Measurements from ENCODE around the gene CCDC142.
"Not testable (repeated sequence)": the region's sequence is repeated elsewhere in the genome, so short reads cannot be mapped to it uniquely, and the experiment has no call there.

The CCDC142 gene

DNA sequence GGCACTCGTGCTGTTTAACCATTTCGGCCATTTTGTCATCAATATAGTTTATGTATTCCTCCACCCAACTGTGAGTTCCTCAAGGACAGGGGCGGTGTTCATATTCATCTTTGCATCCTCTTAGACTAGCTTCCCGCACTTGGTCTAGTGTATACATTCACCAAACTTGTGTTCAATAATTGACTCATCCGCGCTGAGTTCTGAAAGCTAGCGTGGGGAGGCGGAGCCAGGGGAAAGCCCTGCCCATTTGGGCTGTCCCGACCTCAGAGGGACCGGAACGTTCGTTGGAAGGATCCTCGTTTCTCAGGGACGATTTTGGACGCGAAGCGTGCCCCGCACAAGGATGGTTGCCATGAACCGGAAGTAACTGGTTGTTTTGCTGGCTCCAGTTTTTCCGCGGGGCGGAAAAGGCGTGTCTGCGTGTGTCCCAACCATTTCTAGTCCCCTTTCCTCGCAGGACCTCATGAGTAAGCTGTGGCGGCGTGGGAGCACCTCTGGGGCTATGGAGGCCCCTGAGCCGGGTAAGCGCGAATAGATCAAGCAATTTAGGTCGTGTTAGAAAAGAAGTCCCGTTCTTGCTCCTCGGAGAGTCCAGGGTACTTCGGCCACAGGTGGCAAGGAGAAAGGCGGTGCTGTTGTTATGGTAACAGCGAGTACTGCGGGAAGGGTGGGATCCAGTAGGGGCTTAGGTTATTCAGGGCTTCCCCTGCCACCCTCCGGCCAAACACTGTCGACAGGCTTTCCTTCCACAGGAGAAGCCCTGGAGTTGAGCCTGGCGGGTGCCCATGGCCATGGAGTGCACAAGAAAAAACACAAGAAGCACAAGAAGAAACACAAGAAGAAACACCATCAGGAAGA is 27.9 kb downstream of the CCDC142 start, which contains the start of gene INO80B:
INO80B (plus strand) TSS at position 434 of the 858 bp plus-strand sequence; CDS start at position 464, 30 bp downstream.
- peak; percentile 97 for DNase-seq (ENCODE audit: extremely low read depth, low read depth)

DNA sequence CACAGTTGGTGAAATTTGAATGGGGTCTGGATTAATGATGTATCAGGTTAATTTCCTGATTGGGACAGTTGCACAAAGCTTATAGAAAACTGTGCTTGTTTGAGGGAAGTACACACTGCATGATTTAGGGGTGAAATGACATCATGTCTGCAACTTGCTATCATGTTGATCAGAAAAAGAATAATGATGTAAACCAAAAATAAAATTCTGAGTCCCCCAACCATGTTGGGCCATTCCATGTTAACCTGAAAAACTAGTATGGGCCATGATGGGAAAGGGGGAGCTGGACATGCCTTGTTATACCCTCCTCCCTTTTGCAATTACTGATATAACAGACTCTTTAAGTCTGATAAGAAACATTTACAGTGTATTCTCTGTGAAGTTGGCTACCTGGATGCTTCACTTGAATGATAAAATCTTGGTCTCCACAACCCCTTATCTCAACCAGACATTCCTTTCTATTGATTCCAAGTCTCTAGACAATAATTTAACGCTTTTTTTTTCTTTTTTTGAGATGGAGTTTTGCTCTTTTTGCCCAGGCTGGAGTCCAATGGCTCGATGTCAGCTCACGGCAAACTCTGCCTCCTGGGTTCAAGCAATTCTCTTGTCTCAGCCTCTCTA is 32.1 kb downstream of the CCDC142 start:
- no peak overlapping the region for H3K4me3 ChIP-seq (replicated peaks; ENCODE audit: low read depth, low read length)
- no peak for DNase-seq (ENCODE audit: extremely low read depth, low read depth)
- TF ChIP-seq, protein P1, sequence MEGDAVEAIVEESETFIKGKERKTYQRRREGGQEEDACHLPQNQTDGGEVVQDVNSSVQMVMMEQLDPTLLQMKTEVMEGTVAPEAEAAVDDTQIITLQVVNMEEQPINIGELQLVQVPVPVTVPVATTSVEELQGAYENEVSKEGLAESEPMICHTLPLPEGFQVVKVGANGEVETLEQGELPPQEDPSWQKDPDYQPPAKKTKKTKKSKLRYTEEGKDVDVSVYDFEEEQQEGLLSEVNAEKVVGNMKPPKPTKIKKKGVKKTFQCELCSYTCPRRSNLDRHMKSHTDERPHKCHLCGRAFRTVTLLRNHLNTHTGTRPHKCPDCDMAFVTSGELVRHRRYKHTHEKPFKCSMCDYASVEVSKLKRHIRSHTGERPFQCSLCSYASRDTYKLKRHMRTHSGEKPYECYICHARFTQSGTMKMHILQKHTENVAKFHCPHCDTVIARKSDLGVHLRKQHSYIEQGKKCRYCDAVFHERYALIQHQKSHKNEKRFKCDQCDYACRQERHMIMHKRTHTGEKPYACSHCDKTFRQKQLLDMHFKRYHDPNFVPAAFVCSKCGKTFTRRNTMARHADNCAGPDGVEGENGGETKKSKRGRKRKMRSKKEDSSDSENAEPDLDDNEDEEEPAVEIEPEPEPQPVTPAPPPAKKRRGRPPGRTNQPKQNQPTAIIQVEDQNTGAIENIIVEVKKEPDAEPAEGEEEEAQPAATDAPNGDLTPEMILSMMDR (IDR thresholded peaks at IDR 0.05; ENCODE audit: low read depth, low read length, missing control alignments) = no peak

More for the DNA sequence above, 27.9 kb downstream of the CCDC142 start, which contains the start of gene INO80B:
- TF ChIP-seq, protein P1 (IDR thresholded peaks at IDR 0.05; ENCODE audit: low read depth, low read length, missing control alignments) = no peak
- peak within 1 kb of the TSS; percentile 59 for H3K4me3 ChIP-seq (replicated peaks; ENCODE audit: low read depth, low read length)

DNA sequence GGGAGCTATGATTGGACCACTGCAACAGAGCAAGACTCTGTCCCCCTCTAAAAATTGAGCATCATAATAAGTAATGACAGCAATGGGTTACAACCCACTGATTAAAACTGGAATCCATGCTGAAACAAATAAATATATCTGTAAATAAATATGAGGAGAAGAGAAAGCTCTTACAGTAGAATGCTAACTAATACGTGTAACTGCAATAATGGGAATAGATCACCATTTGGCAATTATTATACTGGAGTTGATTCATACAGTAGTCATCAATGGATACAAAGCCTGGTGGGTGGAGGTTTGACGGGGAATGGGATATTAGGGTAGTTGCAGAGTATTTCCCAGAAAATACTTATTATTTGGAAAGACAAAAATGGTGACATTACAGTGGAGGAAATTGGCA is 34.0 kb downstream of the CCDC142 start:
- TF ChIP-seq, protein P1 (IDR thresholded peaks at IDR 0.05; ENCODE audit: low read depth, low read length, missing control alignments) = no peak
- H3K4me3 ChIP-seq (replicated peaks; ENCODE audit: low read depth, low read length) = no peak overlapping the region
- no peak for DNase-seq (ENCODE audit: extremely low read depth, low read depth)

DNA sequence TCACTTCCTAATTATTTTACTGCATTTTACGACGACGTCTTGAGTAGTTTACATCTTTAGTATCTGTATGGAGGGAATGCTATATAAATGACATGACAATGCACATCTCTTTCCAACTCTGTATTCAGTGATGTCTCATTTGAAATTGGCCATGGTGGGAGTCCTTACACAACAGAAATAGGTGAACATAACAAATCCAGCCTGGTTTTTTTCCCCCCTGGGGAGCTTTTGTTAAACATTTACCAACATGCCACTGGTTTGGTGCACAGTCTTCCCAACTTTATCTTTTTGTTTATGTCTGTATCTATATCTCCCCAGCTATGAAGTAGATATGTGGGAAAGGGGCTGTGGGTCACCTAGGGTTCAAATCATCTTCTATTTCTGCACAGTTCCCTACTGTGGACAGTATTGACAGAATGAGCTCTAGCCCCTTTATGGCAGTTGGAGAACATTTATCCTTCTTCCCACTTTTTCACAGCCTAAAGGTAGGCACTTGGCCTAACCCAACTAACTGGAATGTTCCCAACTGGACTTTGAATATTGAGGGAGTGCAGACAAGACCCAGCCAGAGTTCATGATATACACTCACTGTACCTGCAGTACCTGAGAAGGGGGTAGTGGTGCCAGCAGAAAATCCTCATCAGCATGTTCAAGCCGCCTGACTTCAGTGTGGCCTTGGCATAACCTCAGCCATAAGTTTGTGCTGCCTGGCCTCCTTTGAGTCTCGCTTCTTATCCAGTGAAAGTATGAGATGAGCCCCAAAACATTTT is 35.4 kb downstream of the CCDC142 start:
- TF ChIP-seq, protein P1 (IDR thresholded peaks at IDR 0.05; ENCODE audit: low read depth, low read length, missing control alignments) = no peak
- no peak for DNase-seq (ENCODE audit: extremely low read depth, low read depth)
- H3K4me3 ChIP-seq (replicated peaks; ENCODE audit: low read depth, low read length) = no peak overlapping the region

DNA sequence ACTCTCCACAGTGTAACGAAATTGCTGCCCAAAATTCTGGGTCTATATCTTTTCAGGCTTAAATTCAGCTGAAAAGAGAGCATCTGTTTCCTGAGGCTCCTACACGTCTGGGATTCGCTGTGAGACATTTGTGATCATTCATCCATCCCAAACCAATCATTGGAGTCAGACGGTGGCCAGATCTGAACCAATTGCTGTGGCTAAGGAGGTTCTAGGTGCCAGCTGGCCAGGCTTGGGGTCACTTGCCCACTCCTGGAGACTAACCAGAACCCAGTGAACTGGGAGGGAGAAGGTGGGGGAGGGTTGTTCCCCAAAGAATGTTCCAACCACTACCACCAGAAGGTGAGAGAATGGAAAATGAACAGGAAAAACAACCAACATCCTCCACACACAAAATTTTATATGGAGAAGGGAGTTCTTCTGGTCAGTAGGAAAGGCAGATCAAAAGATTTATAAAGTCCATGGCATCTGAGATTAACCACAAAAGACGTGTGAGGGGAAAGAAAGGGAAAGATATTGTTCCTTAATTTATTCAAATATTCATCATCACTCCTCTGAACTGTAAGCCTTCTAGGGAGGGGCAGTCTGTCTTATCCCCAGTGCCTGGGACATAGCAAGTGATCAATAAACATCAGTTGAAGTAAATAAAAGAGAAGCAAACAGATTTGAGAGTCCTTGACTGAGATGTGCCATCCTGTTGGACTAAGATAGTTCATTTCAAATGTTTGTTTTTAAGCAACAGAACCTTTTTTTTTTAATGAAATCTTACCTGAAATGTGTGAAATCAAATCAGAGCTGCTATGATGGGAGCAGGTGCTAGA is 38.1 kb downstream of the CCDC142 start:
- no peak for DNase-seq (ENCODE audit: extremely low read depth, low read depth)
- TF ChIP-seq, protein P1 (IDR thresholded peaks at IDR 0.05; ENCODE audit: low read depth, low read length, missing control alignments) = no peak
- no peak overlapping the region for H3K4me3 ChIP-seq (replicated peaks; ENCODE audit: low read depth, low read length)

DNA sequence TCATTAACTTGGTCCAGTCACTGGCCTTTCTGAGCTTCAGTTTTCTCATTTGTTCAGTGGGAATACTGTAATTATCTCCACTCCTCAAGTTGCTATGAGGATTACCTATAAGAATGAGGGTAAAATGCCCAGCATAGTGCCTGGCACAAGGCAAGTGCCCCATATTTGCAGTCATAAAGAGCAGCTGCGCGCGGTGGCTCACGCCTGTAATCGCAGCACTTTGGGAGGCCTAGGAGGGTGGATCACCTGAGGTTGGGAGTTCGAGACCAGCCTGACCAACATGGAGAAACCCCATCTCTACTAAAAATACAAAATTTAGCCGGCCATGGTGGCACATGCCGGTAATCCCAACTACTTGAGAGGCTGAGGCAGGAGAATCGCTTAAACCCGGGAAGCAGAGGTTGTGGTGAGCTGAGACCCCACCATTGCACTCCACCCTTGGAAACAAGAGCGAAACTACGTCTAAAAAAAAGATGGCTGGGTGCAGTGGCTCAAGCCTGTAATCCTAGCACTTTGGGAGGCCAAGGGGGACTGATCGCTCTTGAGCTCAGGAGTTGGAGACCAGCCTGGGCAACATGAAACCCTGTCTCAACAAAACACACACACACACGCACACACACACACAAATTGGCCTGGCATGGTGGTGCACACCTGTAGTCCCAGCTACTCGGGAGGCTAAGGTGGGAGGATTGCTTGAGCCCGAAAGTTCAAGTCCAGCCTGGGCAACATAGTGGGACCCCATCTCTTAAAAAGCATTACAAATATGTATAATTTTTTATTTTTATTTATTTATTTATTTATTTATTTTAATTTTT is 40.1 kb downstream of the CCDC142 start:
- not testable (repeated sequence) for H3K4me3 ChIP-seq (replicated peaks; ENCODE audit: low read depth, low read length)

More for the DNA sequence above, 40.1 kb downstream of the CCDC142 start:
- DNase-seq (ENCODE audit: extremely low read depth, low read depth) = not testable (repeated sequence)

All from HFF-Myc (cell line).